HG03571 (cell line): ENCODE measurements around the gene LRCH1.

Experiments
- ATAC-seq: cut with Tn5 transposase; IDR thresholded peaks from one replicate; pipeline ENCODE4 v1.9.1; 2021; ENCODE audit not compliant: unreplicated experiment

The LRCH1 gene

GRCh38 chr13:46633416-46633815 is 80.4 kb downstream of the LRCH1 start:
- no peak for ATAC-seq

DNA sequence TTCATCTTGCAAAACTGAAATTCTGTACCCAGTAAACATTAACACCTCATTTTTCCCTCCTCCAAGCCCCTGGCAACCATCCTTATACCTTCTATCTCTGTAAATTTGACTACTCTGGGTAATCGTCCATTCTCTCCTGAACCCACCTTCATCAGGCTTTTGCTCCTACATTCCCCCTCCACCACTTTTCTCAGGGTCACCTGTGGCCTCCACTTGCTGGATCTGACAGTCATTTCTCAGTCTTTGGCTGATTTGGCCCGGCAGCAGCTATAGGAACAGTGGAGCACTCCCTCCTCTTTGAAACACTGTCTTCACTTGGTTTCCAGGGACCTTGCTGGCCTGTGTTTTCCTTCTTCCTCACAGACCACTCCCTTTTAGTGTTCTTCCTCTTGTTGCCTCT is 83.5 kb downstream of the LRCH1 start:
- ATAC-seq, result no peak

GRCh38 chr13:46637213-46637612 is 84.2 kb downstream of the LRCH1 start:
- no peak for ATAC-seq

- no peak for ATAC-seq
These were observed 85.3 kb downstream of the LRCH1 start for GRCh38 chr13:46638262-46638661.

DNA sequence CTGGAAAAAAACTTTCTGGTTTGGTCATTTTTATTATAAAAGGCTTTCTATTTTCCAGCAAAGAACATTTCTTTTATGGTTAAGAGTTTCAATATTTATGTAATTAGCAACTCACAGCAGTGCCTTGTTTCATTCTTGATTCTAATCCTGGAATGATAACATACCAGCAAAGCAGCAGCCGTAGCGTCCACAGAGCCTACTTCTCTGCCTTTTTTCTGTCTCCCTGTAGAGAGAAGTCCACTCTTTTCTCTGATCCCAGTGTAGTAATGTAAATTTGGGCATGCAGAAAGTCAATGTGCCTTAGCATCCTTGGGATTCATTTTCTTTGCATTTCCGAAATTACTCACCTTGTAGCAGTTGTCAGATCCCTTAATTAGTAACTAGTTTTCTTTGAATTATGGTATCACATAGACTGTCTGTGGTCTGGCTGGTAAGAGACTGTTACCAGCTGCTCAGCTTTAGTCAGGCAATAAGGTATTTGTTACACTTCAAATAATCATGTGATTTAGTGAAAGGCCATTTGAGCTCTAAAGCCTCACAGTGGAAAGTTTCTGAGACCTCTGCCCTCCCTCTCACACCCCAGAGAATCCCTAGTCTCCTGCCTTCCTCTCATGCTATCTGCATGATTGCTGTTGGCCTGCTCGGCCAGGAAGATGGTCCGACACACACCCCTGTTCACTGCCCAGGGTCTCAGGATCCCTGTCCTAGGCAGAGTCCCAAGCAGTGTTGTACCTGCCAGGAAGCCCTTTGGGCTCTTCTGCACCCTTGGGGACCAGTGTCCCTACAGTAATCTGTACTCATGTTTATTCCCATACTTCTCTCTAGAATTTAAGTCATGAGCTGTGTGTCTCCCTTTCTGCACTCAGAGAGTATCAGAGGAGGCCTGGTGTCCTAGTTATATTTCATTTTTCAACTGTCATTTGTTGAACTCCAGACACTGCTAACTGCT is 86.3 kb downstream of the LRCH1 start:
- peak; percentile 84 for ATAC-seq

DNA sequence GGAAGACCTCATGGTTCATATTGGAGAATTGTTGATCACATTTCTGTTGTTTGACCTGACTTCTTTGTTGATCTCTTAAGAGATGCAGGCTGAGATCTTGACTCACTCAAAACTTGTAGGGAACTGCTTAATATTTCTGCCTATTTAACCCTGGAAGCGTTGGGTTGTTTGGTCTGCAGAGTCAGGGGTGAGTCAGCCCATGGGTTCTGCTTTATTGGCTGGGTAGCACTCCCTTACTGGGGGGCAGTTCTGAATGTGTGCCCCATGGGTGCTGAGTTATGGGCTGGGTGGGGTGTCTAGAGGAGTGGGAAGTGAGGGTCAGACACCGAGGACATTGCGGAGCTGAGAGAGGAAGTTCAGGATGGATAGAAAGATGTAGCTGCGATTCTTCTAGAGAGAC is 87.9 kb downstream of the LRCH1 start:
- no peak for ATAC-seq

DNA sequence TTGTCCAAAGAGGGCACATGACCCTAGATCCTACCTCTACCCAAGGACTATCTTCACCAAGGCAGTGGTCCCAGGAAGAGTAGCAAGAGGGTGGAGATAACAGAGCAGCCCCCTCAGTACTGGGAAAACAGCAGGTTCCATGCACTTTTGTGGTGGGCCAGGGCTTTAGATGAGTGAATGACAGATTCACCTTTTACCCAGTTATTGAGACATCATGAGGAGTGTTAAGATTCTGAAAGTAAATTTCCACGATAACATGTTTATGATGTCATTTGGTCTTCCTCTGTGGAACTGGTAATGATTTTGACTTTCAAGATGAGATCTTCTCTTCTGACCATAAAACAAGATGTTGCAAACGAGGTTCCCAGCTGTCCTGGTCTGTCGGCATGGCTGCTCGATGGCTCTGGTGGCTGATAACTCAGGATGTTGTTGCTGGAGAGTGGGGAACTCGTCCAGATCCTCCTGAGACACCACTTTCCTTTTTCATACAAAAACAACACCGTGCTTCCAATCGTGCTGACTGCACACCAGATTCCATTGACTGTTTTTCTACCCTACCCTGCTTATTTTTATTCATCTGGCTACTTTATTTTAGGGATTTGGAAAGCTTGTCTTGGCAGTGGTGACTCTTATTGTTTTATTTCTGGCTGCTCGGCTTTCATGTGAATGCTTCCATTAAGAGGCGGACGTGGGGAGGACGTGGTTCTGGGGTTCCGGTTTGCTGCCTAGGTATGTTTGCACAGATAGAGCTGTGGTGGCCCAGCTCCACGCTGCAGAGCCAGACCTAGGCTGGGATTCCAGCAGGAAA is 88.5 kb downstream of the LRCH1 start:
- ATAC-seq, result no peak

DNA sequence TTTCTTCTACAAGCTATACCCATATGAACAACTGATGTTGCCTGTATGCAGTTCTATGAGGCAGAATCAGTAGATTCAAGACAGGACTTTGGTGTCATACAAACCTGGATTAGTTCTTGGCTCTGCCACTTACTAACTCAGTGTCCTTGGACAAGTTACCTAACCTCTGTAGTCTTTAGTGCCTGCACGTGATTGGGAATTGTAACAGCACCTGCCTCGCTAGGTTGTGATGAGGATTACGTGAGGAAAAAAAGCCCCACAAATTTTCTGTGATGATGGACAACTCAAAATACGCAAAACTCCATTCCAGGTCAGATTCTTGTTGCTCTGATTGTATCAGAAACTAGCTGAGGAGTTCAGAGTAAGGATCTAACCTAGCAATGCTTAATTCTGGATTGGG is 89.3 kb downstream of the LRCH1 start:
- ATAC-seq, result no peak

DNA sequence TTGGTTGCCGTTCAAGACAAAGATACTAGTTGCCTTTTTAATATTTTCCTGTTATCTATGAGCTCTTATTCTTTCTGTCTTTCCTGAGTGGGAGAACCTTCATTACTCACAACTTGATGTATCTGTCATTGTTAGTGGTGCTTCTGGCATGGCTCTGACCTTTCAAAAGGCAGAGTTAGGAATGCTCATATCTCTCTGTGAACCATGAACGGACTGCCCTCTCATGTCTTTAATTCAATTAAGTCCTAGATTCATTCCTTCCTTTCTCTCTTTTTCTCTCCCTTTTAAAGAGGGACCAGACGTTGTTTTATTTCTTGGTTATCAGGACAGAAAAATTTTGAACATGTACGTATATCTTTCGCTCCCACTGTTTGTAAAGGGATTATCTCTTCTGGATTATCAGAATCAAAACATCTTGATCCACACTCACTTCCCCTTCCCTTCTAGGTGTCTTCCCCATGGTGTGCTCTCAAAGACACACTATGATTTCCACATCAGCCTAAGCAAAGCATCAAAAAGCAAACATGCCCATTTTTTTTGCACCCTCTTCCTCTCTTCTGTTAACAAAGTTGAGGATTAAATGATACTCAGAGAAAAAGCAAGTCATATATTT is 90.3 kb downstream of the LRCH1 start:
- no peak for ATAC-seq

DNA sequence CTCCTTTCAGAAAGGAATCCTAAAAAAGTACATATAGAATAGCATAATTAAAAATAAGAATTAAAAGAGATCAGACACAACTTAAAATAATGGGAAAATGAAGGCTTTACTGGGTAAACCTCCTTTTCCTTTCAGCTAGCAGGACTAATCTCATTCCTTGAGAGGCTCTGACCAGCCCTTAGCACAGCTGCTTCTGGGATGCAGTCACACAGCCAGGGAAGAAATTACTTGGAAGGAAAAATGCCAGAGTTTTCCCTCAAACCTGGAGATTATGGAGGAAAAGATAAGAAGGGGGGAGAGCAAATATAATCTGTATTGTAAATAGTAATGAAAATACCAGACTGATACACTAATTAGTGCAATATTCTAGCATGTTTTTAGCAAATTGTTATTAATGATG is 91.8 kb downstream of the LRCH1 start:
- no peak for ATAC-seq

DNA sequence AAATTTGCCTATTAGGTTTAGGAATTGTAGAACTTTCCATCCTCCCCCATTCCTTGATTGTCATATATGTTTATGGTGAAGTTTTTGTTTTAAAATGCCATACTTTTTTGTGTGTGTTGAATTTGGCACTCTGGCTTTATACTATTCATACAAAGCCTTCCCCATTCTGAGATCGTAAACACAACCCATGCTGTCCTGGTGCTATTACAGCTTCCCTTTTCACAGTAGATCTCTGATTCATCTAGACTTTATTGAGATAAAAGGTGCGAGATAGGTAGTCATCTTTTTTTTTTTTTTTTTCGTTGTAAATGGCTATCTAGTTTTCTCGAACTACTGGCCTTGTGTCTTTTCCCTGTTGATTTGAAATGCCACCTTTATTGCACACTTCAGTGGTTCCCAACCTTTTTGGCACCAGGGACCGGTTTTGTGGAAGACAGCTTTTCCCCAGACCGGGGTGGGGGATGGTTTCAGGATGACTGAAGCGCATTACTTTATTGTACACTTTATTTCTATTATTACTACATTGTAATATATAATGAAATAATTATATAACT is 94.6 kb downstream of the LRCH1 start:
- ATAC-seq, result no peak

DNA sequence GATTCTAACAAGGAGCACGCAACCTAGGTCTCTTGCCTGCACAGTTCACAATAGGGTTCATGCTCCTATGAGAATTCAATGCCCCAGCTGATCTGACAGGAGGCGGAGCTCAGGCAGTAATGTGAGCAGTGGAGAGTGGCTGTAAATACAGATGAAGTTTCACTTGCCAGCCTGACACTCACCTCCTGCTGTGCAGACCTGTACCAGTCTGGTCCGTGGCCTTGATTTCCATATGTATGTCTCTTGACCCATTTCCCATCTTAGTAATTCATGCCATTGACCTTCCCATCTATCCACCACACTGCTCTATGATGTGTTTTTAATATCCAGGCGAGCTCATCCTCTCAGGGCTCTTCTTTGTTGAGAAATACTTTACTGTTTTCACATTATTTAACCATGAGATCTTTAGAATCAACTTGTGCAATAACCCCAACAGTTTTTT is 95.2 kb downstream of the LRCH1 start:
- peak; percentile 68 for ATAC-seq

DNA sequence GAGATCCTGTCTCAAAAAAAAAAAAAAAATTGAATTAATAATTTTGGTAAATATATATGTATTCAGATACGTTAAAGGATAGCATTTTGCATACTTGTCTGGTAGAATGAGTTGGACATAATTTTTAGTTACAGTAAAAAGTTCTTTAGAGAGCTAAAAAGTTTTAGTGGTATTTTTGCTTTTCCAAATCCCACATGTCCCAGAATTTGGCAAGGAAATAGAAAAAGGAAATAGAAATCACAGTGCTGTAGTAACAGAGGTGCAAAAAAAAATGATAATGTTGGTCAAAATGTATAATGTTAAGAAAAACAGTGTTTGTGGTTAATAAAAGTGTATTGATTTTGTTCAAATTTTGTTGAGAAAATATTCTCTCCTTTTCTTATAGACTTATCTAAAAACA is 96.8 kb downstream of the LRCH1 start:
- no peak for ATAC-seq

DNA sequence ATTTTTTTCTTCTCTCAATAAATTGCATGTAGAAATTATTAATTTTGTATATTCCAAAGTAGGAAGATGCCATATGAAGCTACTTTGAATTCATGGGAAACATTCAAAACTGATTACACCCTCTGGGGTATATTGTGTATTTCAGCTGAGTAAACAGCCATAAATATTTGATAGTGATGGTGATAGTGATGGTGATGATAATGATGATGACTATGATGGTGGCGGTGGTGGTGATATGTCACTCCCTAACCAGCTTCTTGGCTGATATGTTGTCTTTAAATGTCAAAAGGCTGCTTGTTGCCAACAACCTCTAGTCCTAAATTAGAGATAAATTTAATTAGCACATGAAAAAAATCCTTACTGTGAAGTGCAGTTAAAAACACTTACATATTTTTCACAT is 102.0 kb downstream of the LRCH1 start:
- no peak for ATAC-seq

GRCh38 chr13:46655377-46656180 is 102.6 kb downstream of the LRCH1 start:
- no peak for ATAC-seq

- ATAC-seq, result peak; percentile 77
These were observed 103.8 kb downstream of the LRCH1 start for GRCh38 chr13:46656786-46657185.

GRCh38 chr13:46659413-46660065 is 106.6 kb downstream of the LRCH1 start:
- no peak for ATAC-seq

DNA sequence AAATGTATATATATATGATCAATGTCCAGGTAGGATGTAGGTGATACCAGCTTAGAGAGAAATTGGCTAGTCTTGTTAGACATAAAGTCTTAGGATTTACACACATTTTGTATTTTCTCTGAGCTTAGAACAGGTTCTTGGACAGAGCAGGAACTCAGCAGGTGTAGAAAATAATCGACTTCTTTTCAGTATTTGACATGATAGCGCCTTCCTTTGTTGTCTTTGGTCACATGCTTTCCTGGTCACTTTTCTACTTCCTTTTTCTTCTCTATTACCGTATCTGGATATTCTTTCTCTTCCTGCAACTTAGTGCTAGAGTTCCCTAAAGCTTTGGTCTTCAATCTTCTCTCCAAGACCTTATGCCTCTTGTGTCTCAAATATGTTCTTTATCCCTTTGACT is 107.4 kb downstream of the LRCH1 start:
- ATAC-seq, result no peak

GRCh38 chr13:46660857-46661256 is 107.9 kb downstream of the LRCH1 start:
- ATAC-seq, result no peak

DNA sequence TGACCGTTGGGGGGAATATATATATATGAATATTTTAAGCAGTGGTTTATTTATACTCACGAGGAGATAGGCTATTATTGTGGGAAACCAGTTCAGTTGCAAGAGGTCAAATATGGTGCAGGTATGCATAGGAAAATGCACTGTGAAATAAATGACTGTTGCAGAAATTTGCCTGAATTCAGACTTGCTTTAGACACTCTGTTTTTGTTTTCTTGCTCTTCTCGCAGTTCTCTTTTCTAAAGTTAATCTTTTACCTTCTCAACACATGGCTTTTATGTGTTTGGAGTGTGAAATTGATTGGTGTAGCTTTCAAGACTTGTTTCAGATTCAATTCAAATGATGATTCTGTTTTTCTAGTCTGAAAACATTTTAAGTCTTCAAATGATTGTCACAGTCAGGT is 109.7 kb downstream of the LRCH1 start:
- ATAC-seq, result peak; percentile 61
